Measurements from ENCODE around the gene SPTBN1. TPM values are rescaled to one million over a fixed set of nuclear protein-coding genes. Genes with fewer than 3 reads are reported as not detected.
A peak's percentile ranks its signal among the peaks of the same experiment; 100 is the strongest.

Gene SPTBN1
- total and polyA plus RNA-seq, 2 of the 13 experiments (the other 11 are each of a cell fraction or from before 2014, with no cell fraction given): 123 to 299 TPM

DNA sequence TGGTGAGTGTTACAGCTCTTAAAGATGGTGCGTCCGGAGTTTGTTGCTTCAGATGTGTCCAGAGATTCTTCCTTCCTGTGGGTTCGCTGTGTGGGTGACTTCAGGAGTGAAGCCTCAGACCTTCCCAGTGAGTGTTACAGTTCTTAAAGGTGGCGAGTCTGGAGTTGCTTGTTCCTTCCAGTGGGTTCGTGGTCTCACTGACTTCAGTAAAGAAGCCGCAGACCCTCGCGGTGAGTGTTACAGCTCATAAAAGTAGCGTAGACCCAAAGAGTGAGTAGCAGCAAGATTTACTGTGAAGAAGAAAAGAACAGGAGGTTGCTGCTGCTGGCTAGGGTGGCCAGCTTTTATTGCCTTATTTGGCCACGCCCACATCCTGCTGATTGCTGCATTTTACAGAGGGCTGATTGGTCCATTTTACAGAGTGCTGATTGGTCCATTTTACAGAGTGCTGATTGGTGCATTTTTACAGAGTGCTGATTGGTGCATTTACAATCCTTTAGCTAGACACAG is 34.0 kb upstream of the SPTBN1 start:
- Histone ChIP-seq H4K20me1 (ENCODE audit: insufficient read depth, low read length) (no peaks in the 10 kb centered on the region), H3K79me2 (ENCODE audit: insufficient read depth, low read length) (no peaks in the 10 kb centered on the region), H3K36me3 (replicated peaks in 1 of 2; ENCODE audit: control insufficient read depth in 1 of 2, insufficient read depth in 2 of 2, low read length in 2 of 2) (no peaks in the 10 kb centered on the region), H3K9ac (ENCODE audit: insufficient read depth, low read depth, low read length) (no peak overlapping the region), H3K4me2 (ENCODE audit: low read depth, low read length) (no peak overlapping the region), H3K27ac (ENCODE audit: extremely low read length, insufficient read depth, low read length) (no peak overlapping the region), H3K4me1 (ENCODE audit: insufficient read depth, low read length) (peaks cover 13% of the 10 kb centered on the region), H3K9me3 (ENCODE audit: low read length) (no peaks in the 10 kb centered on the region), H3K27me3 (ENCODE audit: control insufficient read depth in 1 of 2, insufficient read depth in 2 of 2, low read length in 2 of 2) (peaks cover 0 to 6% of the 10 kb centered on the region in 2 experiments; a peak in 1 of 5 replicates), H2AFZ (ENCODE audit: low read length) (no peak overlapping the region), H3K4me3 (replicated peaks in 1 of 3; ENCODE audit: insufficient read depth in 1 of 3, low read depth in 2 of 3, low read length in 3 of 3) (no peak overlapping the region)
- in situ Hi-C loops (cut with HindIII; ENCODE audit: extremely low pct_ligation_motif_present, low pct_unique_long_range_greater_than_20kb): no loop called here
- 81% methylated on average over 10 of the region's 10 CpGs for WGBS (ENCODE audit: low lambda C conversion rate)
- CTCF ChIA-PET (ENCODE audit: low intra/inter-chr PET ratio, low total read pairs): no interaction called here
- ATAC-seq: no peak
- POLR2A ChIA-PET: no interaction called here
- BruUV-seq (replicated peaks): no TSS peak
- TF ChIP-seq KLF16 (CRISPR knock-in tag; IDR thresholded peaks at IDR 0.05) (no peak), MAFF (IDR thresholded peaks at IDR 0.05; ENCODE audit: low read depth, low read length) (peak; percentile 32; the same call in 1 of the 2 replicates), MAFK (conservative IDR thresholded peaks at IDR 0.05 in 1 of 2, IDR thresholded peaks at IDR 0.05 in 1 of 2; ENCODE audit: low read length in 2 of 2) (peak in 1 of 2 experiments; percentile 33; a peak in 1 of 4 replicates)
- FAIRE-seq: no peak
- no peak for DNase-seq (ENCODE audit: low spot score)
- intact Hi-C loops (cut with micrococcal nuclease; ENCODE audit: unreplicated experiment): no loop called here

- FAIRE-seq (no peak), DNase-seq (ENCODE audit: low spot score) (no peak), ATAC-seq (no peak)
- Histone ChIP-seq H3K9me3 (ENCODE audit: low read length) (no peaks in the 10 kb centered on the region), H3K27me3 (ENCODE audit: control insufficient read depth in 1 of 2, insufficient read depth in 2 of 2, low read length in 2 of 2) (peaks cover 0 to 9% of the 10 kb centered on the region in 2 experiments; a peak in 2 of 5 replicates), H2AFZ (ENCODE audit: low read length) (no peak overlapping the region), H3K36me3 (replicated peaks in 1 of 2; ENCODE audit: control insufficient read depth in 1 of 2, insufficient read depth in 2 of 2, low read length in 2 of 2) (no peaks in the 10 kb centered on the region), H3K4me1 (ENCODE audit: insufficient read depth, low read length) (peaks cover 13% of the 10 kb centered on the region), H4K20me1 (ENCODE audit: insufficient read depth, low read length) (no peaks in the 10 kb centered on the region), H3K9ac (ENCODE audit: insufficient read depth, low read depth, low read length) (no peak overlapping the region), H3K27ac (ENCODE audit: extremely low read length, insufficient read depth, low read length) (no peak overlapping the region), H3K4me3 (replicated peaks in 1 of 3; ENCODE audit: insufficient read depth in 1 of 3, low read depth in 2 of 3, low read length in 3 of 3) (no peak overlapping the region), H3K79me2 (ENCODE audit: insufficient read depth, low read length) (no peaks in the 10 kb centered on the region), H3K4me2 (ENCODE audit: low read depth, low read length) (no peak overlapping the region)
- CTCF ChIA-PET (ENCODE audit: low intra/inter-chr PET ratio, low total read pairs): no interaction called here
- 35% methylated on average over 2 of the region's 2 CpGs for WGBS (ENCODE audit: low lambda C conversion rate)
- in situ Hi-C loops (cut with HindIII; ENCODE audit: extremely low pct_ligation_motif_present, low pct_unique_long_range_greater_than_20kb): no loop called here
- no TSS peak for BruUV-seq (replicated peaks)
- TF ChIP-seq TOE1 (CRISPR knock-in tag; IDR thresholded peaks at IDR 0.05) (no peak), ZBTB39 (CRISPR knock-in tag; IDR thresholded peaks at IDR 0.05) (no peak)
- intact Hi-C loops (cut with micrococcal nuclease; ENCODE audit: unreplicated experiment): no loop called here
- POLR2A ChIA-PET: no interaction called here
These were observed 32.9 kb upstream of the SPTBN1 start for GRCh38 chr2:54423213-54423612.
